Keratinocyte (primary cell): ENCODE results near the gene TSHZ2. TPM values are rescaled to one million over a fixed set of nuclear protein-coding genes. Genes with fewer than 3 reads are reported as not detected.
"Not testable (repeated sequence)": the region's sequence is repeated elsewhere in the genome, so short reads cannot be mapped to it uniquely, and the experiment has no call there.

Experiments
- DNase-seq: peaks from one replicate; pipeline ENCODE4 v3.0.0-alpha.2; 2011; ENCODE audit warnings: low read depth, missing footprints, low spot score
- FAIRE-seq: peaks from 2 replicates; lab custom pipeline; 2011; peaks lifted over from hg19 to GRCh38; lab: Jason Lieb, UNC
- H2AFZ ChIP-seq: 2 replicates; pipeline ENCODE4 v1.6.0; 2012; ENCODE audit warnings: low read length, control low read depth, inconsistent platforms; ENCODE audit not compliant: control insufficient read depth
- H3K27ac ChIP-seq: 2 replicates; pipeline ENCODE4 v1.5.1; 2011; ENCODE audit warnings: low read length; ENCODE audit not compliant: control insufficient read depth, insufficient read depth
- H3K27me3 ChIP-seq: 3 replicates; pipeline ENCODE4 v1.6.0; 2011; ENCODE audit warnings: low read length; ENCODE audit not compliant: control insufficient read depth, insufficient read depth; ENCODE audit errors: extremely low read depth
- H3K36me3 ChIP-seq, 2 experiments: 2 replicates in 1 of 2; 3 replicates in 1 of 2; pipeline ENCODE4 v1.5.1; 2011; ENCODE audit warnings: low read length in 2 of 2, mild to moderate bottlenecking in 1 of 2; ENCODE audit not compliant: control insufficient read depth in 2 of 2, insufficient read depth in 2 of 2; ENCODE audit errors: extremely low read depth in 1 of 2
- H3K4me1 ChIP-seq: 3 replicates; pipeline ENCODE4 v1.5.1; 2011; ENCODE audit warnings: low read length; ENCODE audit not compliant: control insufficient read depth, insufficient read depth; ENCODE audit errors: extremely low read depth
- H3K4me2 ChIP-seq: 3 replicates; pipeline ENCODE4 v1.6.0; 2011; ENCODE audit warnings: low read depth, low read length; ENCODE audit not compliant: control insufficient read depth, insufficient read depth; ENCODE audit errors: extremely low read depth
- H3K4me3 ChIP-seq, 3 experiments: fragments of 200-600 bp in 1 of 3; sonication (generic) in 1 of 3; 2 replicates in 2 of 3; 3 replicates in 1 of 3; pipeline ENCODE4 v1.5.1; 2011 to 2016; ENCODE audit warnings: low read length in 3 of 3, mild to moderate bottlenecking in 3 of 3, control low read depth in 2 of 3, inconsistent platforms in 1 of 3, low read depth in 1 of 3, mixed read lengths in 1 of 3, mixed run types in 1 of 3, moderate library complexity in 1 of 3; ENCODE audit not compliant: control insufficient read depth in 2 of 3, insufficient read depth in 2 of 3; ENCODE audit errors: extremely low read depth in 1 of 3
- H3K79me2 ChIP-seq: 2 replicates; pipeline ENCODE4 v1.6.0; 2012; ENCODE audit warnings: low read length; ENCODE audit not compliant: control insufficient read depth, insufficient read depth
- H3K9ac ChIP-seq: 3 replicates; pipeline ENCODE4 v1.6.0; 2011; ENCODE audit warnings: low read length; ENCODE audit not compliant: control insufficient read depth, insufficient read depth; ENCODE audit errors: extremely low read depth
- H3K9me1 ChIP-seq: 3 replicates; pipeline ENCODE4 v1.6.0; 2011; ENCODE audit warnings: low read length; ENCODE audit not compliant: control insufficient read depth, insufficient read depth; ENCODE audit errors: extremely low read depth
- H3K9me3 ChIP-seq: 2 replicates; pipeline ENCODE4 v1.5.1; 2012; ENCODE audit warnings: low read depth, low read length; ENCODE audit not compliant: control insufficient read depth
- H4K20me1 ChIP-seq: 3 replicates; pipeline ENCODE4 v1.6.0; 2011; ENCODE audit warnings: low read length; ENCODE audit not compliant: control insufficient read depth, insufficient read depth; ENCODE audit errors: extremely low read depth
- CTCF ChIP-seq, 3 experiments: IDR thresholded peaks in 1 of 3; conservative IDR thresholded peaks in 1 of 3; optimal IDR thresholded peaks in 1 of 3; 2 replicates in 2 of 3; 3 replicates in 1 of 3; pipeline versions ENCODE3 to v1.5.1; 2011; ENCODE audit warnings: low read length in 3 of 3, mild to moderate bottlenecking in 3 of 3, moderate library complexity in 2 of 3, control low read depth in 1 of 3, inconsistent platforms in 1 of 3; ENCODE audit not compliant: insufficient read depth in 2 of 3; ENCODE audit errors: extremely low read depth in 1 of 3
- EZH2 ChIP-seq: IDR thresholded peaks from one replicate; pipeline ENCODE4 v1.6.1; 2012; ENCODE audit warnings: inconsistent platforms, mild to moderate bottlenecking, low read length, moderate library complexity
- dilution Hi-C: fragments of 300-500 bp; cut with MboI; formaldehyde crosslinking; loops from one replicate; pipeline ENCODE4 v1.7.0; 2020; ENCODE audit warnings: low sequenced_read_pairs; ENCODE audit not compliant: extremely low pct_ligation_motif_present
- polyA plus RNA-seq, 5 experiments: library from polyadenylated mRNA; depleted of rRNA in 3 of 5; stranded (reverse) in 3 of 5; stranded (forward) in 1 of 5; unstranded in 1 of 5; fragments of >200 nt; gene quantifications; 1 replicate in 1 of 5; 2 replicates in 3 of 5; 3 replicates in 1 of 5; pipeline versions ENCODE4 v1.2.1 to v1.2.3, GENCODE V29; 2011 to 2012; ENCODE audit warnings: missing spikeins in 2 of 5, low read depth in 1 of 5, low replicate concordance in 1 of 5

TSHZ2 gene
- polyA plus RNA-seq, 1 donor (not counting 4 experiments of a cell fraction or from before 2014, with no cell fraction given), result 1.1 TPM

GRCh38 chr20:53515749-53516148 lies 543.6 kb downstream of the TSHZ2 start:
- no peak for DNase-seq
- H3K9me3 ChIP-seq, result no peaks in the 10 kb centered on the region
- no peaks in the 10 kb centered on the region for H4K20me1 ChIP-seq
- no peak overlapping the region for H3K4me2 ChIP-seq
- H3K9me1 ChIP-seq, result no peaks in the 10 kb centered on the region
- H3K27ac ChIP-seq, result no peak overlapping the region
- TF ChIP-seq CTCF (optimal IDR thresholded peaks at IDR 0.05 in 1 of 3, IDR thresholded peaks at IDR 0.05 in 1 of 3, conservative IDR thresholded peaks at IDR 0.05 in 1 of 3; ENCODE audit: extremely low read depth in 1 of 3, insufficient read depth in 2 of 3, low read length in 3 of 3) (no peak), EZH2 (no peak)
- no peaks in the 10 kb centered on the region for H3K27me3 ChIP-seq
- no peaks in the 10 kb centered on the region for H3K36me3 ChIP-seq
- dilution Hi-C loops, result no loop called here
- no peaks in the 10 kb centered on the region for H3K4me1 ChIP-seq
- H3K79me2 ChIP-seq, result no peaks in the 10 kb centered on the region
- no peak overlapping the region for H3K9ac ChIP-seq
- H2AFZ ChIP-seq, result no peak overlapping the region
- no peak for FAIRE-seq
- no peak overlapping the region for H3K4me3 ChIP-seq

GRCh38 chr20:53517146-53517545 lies 545.0 kb downstream of the TSHZ2 start:
- no peak for DNase-seq
- Histone ChIP-seq H3K79me2 (no peaks in the 10 kb centered on the region), H3K9me3 (no peaks in the 10 kb centered on the region), H3K27me3 (no peaks in the 10 kb centered on the region), H3K4me1 (no peaks in the 10 kb centered on the region), H3K36me3 (no peaks in the 10 kb centered on the region), H3K4me2 (no peak overlapping the region), H3K4me3 (no peak overlapping the region), H3K9ac (no peak overlapping the region), H2AFZ (no peak overlapping the region), H3K27ac (no peak overlapping the region), H4K20me1 (no peaks in the 10 kb centered on the region), H3K9me1 (no peaks in the 10 kb centered on the region)
- no peak for FAIRE-seq
- dilution Hi-C loops, result no loop called here
- TF ChIP-seq EZH2 (no peak), CTCF (optimal IDR thresholded peaks at IDR 0.05 in 1 of 3, IDR thresholded peaks at IDR 0.05 in 1 of 3, conservative IDR thresholded peaks at IDR 0.05 in 1 of 3; ENCODE audit: extremely low read depth in 1 of 3, insufficient read depth in 2 of 3, low read length in 3 of 3) (no peak)

- H3K4me2 ChIP-seq, DNase-seq: not testable (repeated sequence)
These were observed 549.3 kb downstream of the TSHZ2 start for GRCh38 chr20:53521421-53521820.

More at GRCh38 chr20:53521421-53521820, 549.3 kb downstream of the TSHZ2 start:
- H3K27me3 ChIP-seq, dilution Hi-C loops, H3K9me3 ChIP-seq, H3K4me3 ChIP-seq, H3K27ac ChIP-seq, H3K4me1 ChIP-seq, H3K9ac ChIP-seq, H3K36me3 ChIP-seq, H4K20me1 ChIP-seq, H2AFZ ChIP-seq, H3K79me2 ChIP-seq, H3K9me1 ChIP-seq: not testable (repeated sequence)
- FAIRE-seq, result peak; percentile 77
